ENCODE data around the gene ARHGEF12.
A peak's percentile ranks its signal among the peaks of the same experiment; 100 is the strongest.

Gene ARHGEF12

GRCh38 chr11:120343429-120343828 is 7.2 kb downstream of the ARHGEF12 start:
- DNase-seq (ENCODE audit: low spot score) = peak; percentile 60

- DNase-seq (ENCODE audit: low spot score) = no peak
These were observed 8.2 kb downstream of the ARHGEF12 start for GRCh38 chr11:120344302-120345004.

DNA sequence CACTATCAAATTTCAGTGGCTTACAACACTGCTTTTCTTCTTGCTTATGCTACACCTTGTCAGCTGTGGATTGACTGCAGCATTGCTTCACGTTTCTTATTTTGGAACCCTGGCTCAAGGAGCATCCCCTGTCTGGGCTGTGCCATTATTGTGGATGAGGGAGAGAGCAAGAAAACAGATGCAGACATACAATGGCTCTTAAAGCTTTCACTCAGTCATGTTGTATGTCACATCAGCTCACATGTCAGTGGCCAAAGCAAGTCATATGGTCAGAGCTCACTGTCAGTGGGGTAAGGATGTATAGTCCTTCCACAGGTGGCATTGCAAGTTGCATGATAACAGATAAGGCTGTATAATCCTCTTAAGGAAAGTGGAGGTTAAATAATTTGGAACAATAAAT is 10.0 kb downstream of the ARHGEF12 start:
- DNase-seq (ENCODE audit: low spot score) = no peak

GRCh38 chr11:120350637-120351036 is 14.4 kb downstream of the ARHGEF12 start:
- no peak for DNase-seq (ENCODE audit: low spot score)

- DNase-seq (ENCODE audit: low spot score) = no peak
These were observed 16.2 kb downstream of the ARHGEF12 start for GRCh38 chr11:120352405-120352804.

DNA sequence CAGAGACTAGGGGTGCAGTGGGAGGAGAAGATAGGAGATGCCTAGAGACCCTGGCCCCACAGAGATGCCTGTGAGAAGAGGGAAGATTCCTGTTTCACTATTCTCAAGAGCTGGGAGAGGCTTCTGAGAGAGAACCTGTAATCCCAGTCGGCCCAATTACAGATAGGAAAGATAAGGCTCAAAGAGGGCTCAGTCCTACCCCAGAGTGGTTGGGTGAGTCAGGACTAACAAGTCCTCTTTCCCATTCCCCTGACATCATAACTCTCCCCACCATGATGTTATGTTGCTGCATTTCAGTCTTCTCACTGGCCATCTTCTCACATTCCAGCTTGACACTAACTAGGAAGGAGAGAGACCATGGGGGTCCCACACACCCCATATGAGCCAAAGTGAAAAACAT is 17.9 kb downstream of the ARHGEF12 start:
- DNase-seq (ENCODE audit: low spot score) = no peak

GRCh38 chr11:120354779-120355178 is 18.6 kb downstream of the ARHGEF12 start:
- DNase-seq (ENCODE audit: low spot score) = no peak

DNA sequence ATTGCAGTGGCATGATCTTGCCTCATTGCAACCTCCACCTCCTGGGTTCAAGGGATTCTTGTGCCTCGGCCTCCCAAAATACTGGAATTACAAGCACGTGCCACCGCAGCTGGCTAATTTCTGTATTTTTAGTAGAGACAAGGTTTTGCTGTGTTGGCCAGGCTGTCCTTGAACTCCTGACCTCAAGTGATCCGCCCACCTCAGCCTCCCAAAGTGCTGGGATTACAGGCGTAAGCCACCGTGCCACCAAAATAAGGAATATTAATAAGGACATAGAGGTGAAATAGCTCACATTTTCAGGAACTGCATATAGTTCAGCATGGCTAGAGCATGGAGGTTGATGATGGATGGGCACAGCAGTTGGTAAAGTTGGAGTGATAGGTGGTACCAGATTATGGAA is 21.4 kb downstream of the ARHGEF12 start:
- DNase-seq (ENCODE audit: low spot score) = no peak

DNA sequence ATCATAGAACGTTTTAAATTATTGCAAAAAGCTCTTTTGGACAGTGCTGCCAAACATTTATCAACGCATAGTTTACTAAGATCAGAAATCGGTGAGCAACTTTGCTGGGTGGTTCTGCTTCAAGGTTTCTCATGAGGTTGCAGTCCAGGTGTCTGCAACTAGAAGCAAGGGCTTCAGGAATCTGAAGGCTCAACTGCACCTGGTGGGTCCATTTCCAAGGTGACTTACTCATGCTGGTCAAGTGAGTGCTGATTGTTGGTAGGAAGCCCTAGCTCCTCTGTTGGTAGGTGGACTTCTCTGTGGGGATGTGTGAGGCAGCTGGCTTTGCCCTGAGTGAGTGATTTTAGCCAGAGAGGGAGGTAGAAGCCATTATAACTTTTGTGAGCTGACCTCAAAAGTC is 22.5 kb downstream of the ARHGEF12 start:
- DNase-seq (ENCODE audit: low spot score) = no peak

- no peak for DNase-seq (ENCODE audit: low spot score)
These were observed 27.2 kb downstream of the ARHGEF12 start for GRCh38 chr11:120363436-120363835.

DNA sequence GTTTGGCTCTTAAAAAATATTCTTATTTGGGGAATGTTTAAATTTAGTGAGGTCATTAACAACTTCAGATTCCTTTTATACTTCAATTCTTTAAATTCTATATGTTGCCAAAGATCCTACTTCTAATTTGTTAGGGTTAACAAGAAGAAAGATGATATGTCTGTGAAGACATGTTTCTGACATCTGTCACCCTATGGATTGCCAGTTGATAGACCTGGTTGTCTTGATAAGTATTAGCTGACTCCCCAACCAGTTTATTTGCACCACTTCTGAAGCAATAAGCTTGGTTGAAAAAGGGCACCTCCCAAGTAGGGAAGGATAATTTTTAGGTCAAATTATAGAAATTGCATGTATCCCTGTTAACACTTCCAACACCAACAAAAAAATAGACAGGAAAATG is 29.3 kb downstream of the ARHGEF12 start:
- DNase-seq (ENCODE audit: low spot score) = no peak

- DNase-seq (ENCODE audit: low spot score) = no peak
These were observed 36.1 kb downstream of the ARHGEF12 start for GRCh38 chr11:120372296-120372695.

GRCh38 chr11:120375076-120375475 is 38.9 kb downstream of the ARHGEF12 start:
- DNase-seq (ENCODE audit: low spot score) = no peak

DNA sequence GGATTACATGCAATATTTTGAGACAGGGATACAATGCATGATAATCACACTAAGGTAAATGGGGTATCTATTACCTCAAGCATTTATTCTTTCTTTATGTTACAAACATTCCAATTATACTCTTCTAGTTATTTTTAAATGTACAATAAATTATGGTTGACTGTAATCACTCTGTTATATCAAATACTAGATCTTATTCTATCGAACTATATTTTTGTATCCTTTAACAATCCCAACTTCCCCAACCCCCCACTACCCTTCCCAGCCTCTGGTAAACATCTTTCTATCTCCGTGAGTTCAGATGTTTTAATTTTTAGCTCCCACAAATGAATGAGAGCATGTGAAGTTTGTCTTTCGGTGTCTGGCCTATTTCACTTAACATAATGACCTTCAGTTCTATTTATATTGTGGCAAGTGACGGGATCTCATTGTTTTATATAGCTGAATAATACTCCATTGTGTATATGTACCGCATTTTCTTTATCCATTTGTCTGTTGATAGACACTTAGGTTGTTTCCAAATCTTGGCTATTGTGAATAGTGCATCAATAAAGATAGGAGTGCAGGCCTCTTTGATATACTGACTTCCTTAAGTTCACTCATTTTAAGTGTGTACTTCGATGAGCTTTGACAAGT is 40.5 kb downstream of the ARHGEF12 start:
- no peak for DNase-seq (ENCODE audit: low spot score)

DNA sequence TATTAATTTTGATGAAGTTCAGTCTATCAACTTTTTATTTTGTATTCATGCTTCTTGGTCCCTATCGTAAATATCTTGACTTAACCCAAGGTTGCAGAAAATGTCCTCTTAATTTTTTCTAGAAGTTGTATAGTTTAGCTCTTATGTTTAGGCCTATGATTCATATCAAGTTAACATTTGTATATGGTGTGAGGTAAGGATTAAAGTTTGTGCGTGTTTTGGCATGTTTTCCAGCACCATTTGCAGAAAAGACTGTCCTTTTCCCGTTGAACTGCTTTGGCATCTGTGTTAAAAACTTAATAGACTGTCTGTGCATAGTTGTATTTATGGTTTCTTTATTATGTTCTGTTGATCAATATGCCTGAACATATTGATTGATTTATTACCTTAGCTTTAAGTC is 42.3 kb downstream of the ARHGEF12 start:
- DNase-seq (ENCODE audit: low spot score) = no peak

- DNase-seq (ENCODE audit: low spot score) = no peak
These were observed 45.2 kb downstream of the ARHGEF12 start for GRCh38 chr11:120381401-120381800.

- DNase-seq (ENCODE audit: low spot score) = no peak
These were observed 47.4 kb downstream of the ARHGEF12 start for GRCh38 chr11:120383518-120384155.

GRCh38 chr11:120384476-120384875 is 48.3 kb downstream of the ARHGEF12 start:
- no peak for DNase-seq (ENCODE audit: low spot score)

DNA sequence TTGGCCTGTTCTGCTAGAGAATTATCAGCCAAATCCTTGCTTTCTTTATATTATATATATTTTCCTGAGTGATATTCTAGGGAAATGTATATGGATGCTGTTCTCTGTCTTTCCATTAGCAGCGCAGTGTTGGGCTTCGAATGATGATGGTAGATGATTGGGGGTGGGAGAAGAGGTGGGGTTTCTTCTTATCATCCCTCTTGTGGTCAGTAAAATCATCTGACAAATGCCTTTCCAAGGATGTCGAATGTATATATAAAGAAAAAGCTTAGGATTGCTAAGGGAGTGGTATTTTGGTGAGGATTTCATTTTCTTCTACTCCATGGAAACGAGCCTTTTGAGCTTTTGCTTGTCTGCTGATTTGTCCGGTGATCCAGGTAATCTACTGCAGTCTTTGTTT is 48.9 kb downstream of the ARHGEF12 start:
- no peak for DNase-seq (ENCODE audit: low spot score)

DNA sequence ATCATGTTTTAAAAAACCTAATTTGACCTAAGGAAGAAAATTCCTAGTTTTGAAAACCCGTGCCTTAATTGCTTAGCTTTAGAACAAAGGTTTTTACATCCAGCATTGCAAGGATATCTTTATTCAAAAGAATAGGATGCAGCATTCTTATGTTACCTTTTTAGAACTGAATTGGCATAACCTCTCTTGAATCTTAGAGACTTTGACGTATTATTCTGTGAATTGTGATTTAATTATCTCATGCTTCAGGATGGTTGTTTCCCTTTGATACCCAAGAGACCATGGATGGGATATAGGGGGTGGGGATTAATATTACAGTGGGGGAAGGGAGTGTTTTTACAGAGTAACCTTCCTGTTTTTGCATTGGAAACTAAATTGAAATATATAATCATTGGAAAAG is 49.4 kb downstream of the ARHGEF12 start:
- DNase-seq (ENCODE audit: low spot score) = no peak

- no peak for DNase-seq (ENCODE audit: low spot score)
These were observed 50.1 kb downstream of the ARHGEF12 start for GRCh38 chr11:120386318-120386717.

DNA sequence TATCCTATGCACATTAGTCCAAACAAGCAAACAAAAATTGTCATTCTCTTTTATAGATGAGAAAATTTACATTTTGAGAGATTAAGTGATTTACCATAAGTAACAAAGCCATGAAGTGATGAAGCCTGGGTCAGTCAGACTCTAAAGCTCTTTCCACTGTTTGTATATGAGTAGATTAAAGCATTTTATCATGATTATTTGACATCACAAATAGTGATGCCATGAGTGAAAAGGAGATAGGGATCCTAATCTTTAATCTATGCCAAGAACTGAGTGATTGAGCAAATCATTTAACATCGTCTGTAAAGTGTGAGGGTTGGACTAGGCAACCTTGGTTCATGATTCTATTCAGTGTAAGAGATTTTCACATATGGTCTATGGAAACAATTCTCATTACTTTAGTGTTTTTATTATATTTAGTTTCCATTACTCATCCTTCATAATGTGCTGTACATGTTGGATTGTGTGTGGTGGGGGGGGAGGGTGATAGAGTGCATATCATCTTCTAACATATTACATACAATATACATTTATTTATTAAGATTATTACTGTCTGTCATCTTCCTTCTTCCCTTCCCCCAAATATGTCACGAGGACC is 50.7 kb downstream of the ARHGEF12 start:
- DNase-seq (ENCODE audit: low spot score) = no peak

- DNase-seq (ENCODE audit: low spot score) = no peak
These were observed 52.0 kb downstream of the ARHGEF12 start for GRCh38 chr11:120388261-120388660.
